ENCODE data around the gene TPSD1.

TPSD1 gene

DNA sequence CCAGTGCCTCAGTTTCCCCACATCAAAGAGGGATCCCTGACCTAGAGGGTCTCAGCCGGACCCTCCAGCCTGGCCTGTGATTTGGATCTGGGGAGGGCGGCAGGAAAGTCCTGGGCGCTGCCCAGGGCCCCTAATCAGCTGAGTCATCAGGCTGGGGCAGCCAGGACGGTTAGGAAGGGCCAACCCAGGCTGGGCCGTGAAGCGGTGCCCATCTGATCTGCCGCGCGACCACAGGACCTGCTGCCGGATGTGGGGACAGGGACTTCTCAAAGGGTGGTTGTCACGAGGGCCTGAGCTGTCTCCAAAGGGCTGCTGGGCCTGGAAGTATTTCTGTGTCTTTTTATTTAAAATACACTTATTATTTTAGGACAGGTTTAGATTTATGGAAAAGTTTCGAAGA, 11.0 kb upstream of the TPSD1 start:
- TF ChIP-seq, protein P1, sequence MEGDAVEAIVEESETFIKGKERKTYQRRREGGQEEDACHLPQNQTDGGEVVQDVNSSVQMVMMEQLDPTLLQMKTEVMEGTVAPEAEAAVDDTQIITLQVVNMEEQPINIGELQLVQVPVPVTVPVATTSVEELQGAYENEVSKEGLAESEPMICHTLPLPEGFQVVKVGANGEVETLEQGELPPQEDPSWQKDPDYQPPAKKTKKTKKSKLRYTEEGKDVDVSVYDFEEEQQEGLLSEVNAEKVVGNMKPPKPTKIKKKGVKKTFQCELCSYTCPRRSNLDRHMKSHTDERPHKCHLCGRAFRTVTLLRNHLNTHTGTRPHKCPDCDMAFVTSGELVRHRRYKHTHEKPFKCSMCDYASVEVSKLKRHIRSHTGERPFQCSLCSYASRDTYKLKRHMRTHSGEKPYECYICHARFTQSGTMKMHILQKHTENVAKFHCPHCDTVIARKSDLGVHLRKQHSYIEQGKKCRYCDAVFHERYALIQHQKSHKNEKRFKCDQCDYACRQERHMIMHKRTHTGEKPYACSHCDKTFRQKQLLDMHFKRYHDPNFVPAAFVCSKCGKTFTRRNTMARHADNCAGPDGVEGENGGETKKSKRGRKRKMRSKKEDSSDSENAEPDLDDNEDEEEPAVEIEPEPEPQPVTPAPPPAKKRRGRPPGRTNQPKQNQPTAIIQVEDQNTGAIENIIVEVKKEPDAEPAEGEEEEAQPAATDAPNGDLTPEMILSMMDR (IDR thresholded peaks at IDR 0.05) = no peak

DNA sequence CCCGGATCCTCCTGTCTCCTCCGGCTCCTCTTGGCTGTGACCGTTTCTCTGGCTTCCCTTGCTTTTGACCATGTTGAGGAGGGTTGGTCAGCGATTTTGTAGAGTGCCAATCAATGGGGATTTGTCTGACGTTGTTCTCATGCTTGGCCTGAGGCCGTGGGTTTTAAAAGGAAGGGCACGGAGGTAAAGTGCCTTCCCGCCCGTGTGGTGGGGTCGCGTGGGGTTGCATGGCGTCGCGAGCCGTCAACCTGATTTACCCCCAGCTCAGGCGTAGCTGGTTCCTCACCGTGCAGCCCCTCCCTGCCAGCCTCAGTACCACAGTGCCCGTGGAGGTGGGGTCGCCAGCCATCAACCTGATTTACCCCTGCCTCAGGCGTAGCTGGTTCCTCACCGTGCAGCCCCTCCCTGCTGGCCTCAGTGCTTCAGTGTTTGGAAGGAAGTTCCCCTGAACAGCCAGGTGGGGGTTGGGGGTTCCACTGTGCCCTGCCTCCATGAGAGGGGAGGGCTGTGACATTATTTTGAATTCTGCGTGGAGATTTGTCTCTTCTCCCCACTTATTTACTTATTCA, 10.3 kb upstream of the TPSD1 start:
- TF ChIP-seq, protein P1 (IDR thresholded peaks at IDR 0.05) = no peak

DNA sequence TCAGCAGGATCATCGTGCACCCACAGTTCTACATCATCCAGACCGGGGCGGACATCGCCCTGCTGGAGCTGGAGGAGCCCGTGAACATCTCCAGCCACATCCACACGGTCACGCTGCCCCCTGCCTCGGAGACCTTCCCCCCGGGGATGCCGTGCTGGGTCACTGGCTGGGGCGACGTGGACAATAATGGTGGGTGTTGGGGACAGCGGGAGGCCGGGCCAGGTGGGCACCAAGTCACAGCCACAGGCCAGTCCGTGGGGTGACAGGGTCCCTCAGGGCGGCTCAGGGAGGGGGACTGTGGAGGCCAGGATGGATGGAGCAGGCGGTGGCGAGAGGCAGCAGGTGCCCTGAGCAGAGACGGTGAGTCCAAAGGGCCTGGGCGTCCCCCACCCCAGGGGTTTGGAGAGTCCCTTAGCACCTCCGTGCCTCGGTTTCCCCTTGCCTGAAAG, 1.0 kb downstream of the TPSD1 start:
- TF ChIP-seq, protein P1 (IDR thresholded peaks at IDR 0.05) = no peak

GRCh38 chr16:1257561-1258224, 1.8 kb downstream of the TPSD1 start:
- TF ChIP-seq, protein P1 (IDR thresholded peaks at IDR 0.05) = no peak

- TF ChIP-seq, protein P1 (IDR thresholded peaks at IDR 0.05) = no peak
Observed at GRCh38 chr16:1258225-1258600, 2.3 kb downstream of the TPSD1 start.

GRCh38 chr16:1258906-1259759, 3.3 kb downstream of the TPSD1 start:
- TF ChIP-seq, protein P1 (IDR thresholded peaks at IDR 0.05) = no peak

GRCh38 chr16:1259760-1260068, 3.8 kb downstream of the TPSD1 start:
- TF ChIP-seq, protein P1 (IDR thresholded peaks at IDR 0.05) = no peak
